ENCODE data around the gene ZBTB7C. TPM values are rescaled to one million over a fixed set of nuclear protein-coding genes. Genes with fewer than 3 reads are reported as not detected.

Gene ZBTB7C
- total RNA-seq, 3 donors from 2014 or later (not counting 1 experiment from before 2014, with no cell fraction given) = 0.07 TPM; not detected in 2

GRCh38 chr18:48122816-48123215 lies 286.4 kb downstream of the ZBTB7C start:
- H3K4me1 ChIP-seq (ENCODE audit: control insufficient read depth, insufficient read depth, low read length) = no peaks in the 10 kb centered on the region
- no peak for TF ChIP-seq CTCF (IDR thresholded peaks at IDR 0.05)
- H3K27ac Mint-ChIP-seq = no peak overlapping the region
- H3K9me3 ChIP-seq (ENCODE audit: control insufficient read depth, insufficient read depth, low read length) = no peaks in the 10 kb centered on the region
- WGBS (ENCODE audit: insufficient coverage) = 88% methylated on average over 4 of the region's 4 CpGs
- intact Hi-C loops (cut with micrococcal nuclease) = no loop called here
- H3K27me3 ChIP-seq (ENCODE audit: control insufficient read depth, insufficient read depth, low read length) = no peaks in the 10 kb centered on the region
- ATAC-seq (no peak), DNase-seq (no peak)
- no peak overlapping the region for H3K27ac ChIP-seq (ENCODE audit: low read length)
- peaks cover 0 to 5% of the 10 kb centered on the region in 2 donors for H3K27me3 Mint-ChIP-seq (ENCODE audit: low read depth in 2 of 2)
- no peak overlapping the region for H3K4me3 Mint-ChIP-seq
- no peaks in the 10 kb centered on the region for H3K9me3 Mint-ChIP-seq
- no peaks in the 10 kb centered on the region for H3K4me1 Mint-ChIP-seq
- H3K36me3 ChIP-seq (ENCODE audit: control insufficient read depth, insufficient read depth, low read length) = no peaks in the 10 kb centered on the region
- H3K4me3 ChIP-seq (ENCODE audit: low read length) = no peak overlapping the region
- H3K36me3 Mint-ChIP-seq = no peaks in the 10 kb centered on the region

- Mint-ChIP-seq H3K36me3 (no peaks in the 10 kb centered on the region), H3K27ac (no peak overlapping the region), H3K27me3 (ENCODE audit: low read depth in 2 of 2) (peaks cover 0 to 5% of the 10 kb centered on the region in 2 donors), H3K4me3 (no peak overlapping the region), H3K4me1 (no peaks in the 10 kb centered on the region), H3K9me3 (no peaks in the 10 kb centered on the region)
- DNase-seq (no peak), ATAC-seq (no peak)
- H3K4me3 ChIP-seq (ENCODE audit: low read length) = no peak overlapping the region
- H3K27ac ChIP-seq (ENCODE audit: low read length) = no peak overlapping the region
- intact Hi-C loops (cut with micrococcal nuclease) = no loop called here
- no peaks in the 10 kb centered on the region for H3K27me3 ChIP-seq (ENCODE audit: control insufficient read depth, insufficient read depth, low read length)
- H3K36me3 ChIP-seq (ENCODE audit: control insufficient read depth, insufficient read depth, low read length) = no peaks in the 10 kb centered on the region
- H3K4me1 ChIP-seq (ENCODE audit: control insufficient read depth, insufficient read depth, low read length) = no peaks in the 10 kb centered on the region
- H3K9me3 ChIP-seq (ENCODE audit: control insufficient read depth, insufficient read depth, low read length) = no peaks in the 10 kb centered on the region
- WGBS (ENCODE audit: insufficient coverage) = 89% methylated on average over 3 of the region's 3 CpGs
- no peak for TF ChIP-seq CTCF (IDR thresholded peaks at IDR 0.05)
These were observed 286.8 kb downstream of the ZBTB7C start for GRCh38 chr18:48122376-48122775.

- no peaks in the 10 kb centered on the region for H3K4me1 ChIP-seq (ENCODE audit: control insufficient read depth, insufficient read depth, low read length)
- ATAC-seq = no peak
- WGBS (ENCODE audit: insufficient coverage) = 86% methylated on average over 3 of the region's 3 CpGs
- H3K27ac ChIP-seq (ENCODE audit: low read length) = no peak overlapping the region
- peaks cover 0 to 4% of the 10 kb centered on the region in 2 donors for H3K27me3 Mint-ChIP-seq (ENCODE audit: low read depth in 2 of 2)
- H3K4me3 ChIP-seq (ENCODE audit: low read length) = no peak overlapping the region
- no peak overlapping the region for H3K4me3 Mint-ChIP-seq
- no peaks in the 10 kb centered on the region for H3K4me1 Mint-ChIP-seq
- H3K27ac Mint-ChIP-seq = no peak overlapping the region
- no peaks in the 10 kb centered on the region for H3K36me3 Mint-ChIP-seq
- intact Hi-C loops (cut with micrococcal nuclease) = no loop called here
- H3K9me3 Mint-ChIP-seq = no peaks in the 10 kb centered on the region
- no peak for DNase-seq
- no peaks in the 10 kb centered on the region for H3K36me3 ChIP-seq (ENCODE audit: control insufficient read depth, insufficient read depth, low read length)
- TF ChIP-seq CTCF (IDR thresholded peaks at IDR 0.05) = no peak
- H3K9me3 ChIP-seq (ENCODE audit: control insufficient read depth, insufficient read depth, low read length) = no peaks in the 10 kb centered on the region
- no peaks in the 10 kb centered on the region for H3K27me3 ChIP-seq (ENCODE audit: control insufficient read depth, insufficient read depth, low read length)
These were observed 287.4 kb downstream of the ZBTB7C start for GRCh38 chr18:48121752-48122151.

- no peak for TF ChIP-seq CTCF (IDR thresholded peaks at IDR 0.05)
- WGBS (ENCODE audit: insufficient coverage) = 91% methylated on average over 5 of the region's 5 CpGs
- H3K36me3 Mint-ChIP-seq = no peaks in the 10 kb centered on the region
These were observed 290.0 kb downstream of the ZBTB7C start for GRCh38 chr18:48119204-48119603.

More at GRCh38 chr18:48119204-48119603, 290.0 kb downstream of the ZBTB7C start:
- no peaks in the 10 kb centered on the region for H3K36me3 ChIP-seq (ENCODE audit: control insufficient read depth, insufficient read depth, low read length)
- H3K9me3 ChIP-seq (ENCODE audit: control insufficient read depth, insufficient read depth, low read length) = no peaks in the 10 kb centered on the region
- no peaks in the 10 kb centered on the region for H3K27me3 ChIP-seq (ENCODE audit: control insufficient read depth, insufficient read depth, low read length)
- intact Hi-C loops (cut with micrococcal nuclease) = no loop called here
- H3K4me1 Mint-ChIP-seq = no peaks in the 10 kb centered on the region
- H3K27me3 Mint-ChIP-seq (ENCODE audit: low read depth in 2 of 2) = peaks cover 0 to 5% of the 10 kb centered on the region in 2 donors
- H3K27ac ChIP-seq (ENCODE audit: low read length) = no peak overlapping the region
- H3K27ac Mint-ChIP-seq = no peak overlapping the region
- H3K4me1 ChIP-seq (ENCODE audit: control insufficient read depth, insufficient read depth, low read length) = no peaks in the 10 kb centered on the region
- DNase-seq (no peak), ATAC-seq (no peak)
- H3K4me3 Mint-ChIP-seq = no peak overlapping the region
- H3K9me3 Mint-ChIP-seq = no peaks in the 10 kb centered on the region
- H3K4me3 ChIP-seq (ENCODE audit: low read length) = no peak overlapping the region
